CD8-positive, alpha-beta memory T cell (primary cell): ENCODE data around the gene CNPY4. TPM values are rescaled to one million over a fixed set of nuclear protein-coding genes. Genes with fewer than 3 reads are reported as not detected.

Experiments used
- CTCF ChIA-PET: fragments of 350-600 bp; sonication (Branson Sonifier 250); formaldehyde crosslinking; loops from one replicate; lab custom pipeline; 2021; ENCODE audit warnings: antibody characterized with exemption; lab: Charles Lee
- POLR2A ChIA-PET: fragments of 350-600 bp; sonication (Branson Sonifier 250); formaldehyde crosslinking; loops from one replicate; lab custom pipeline; 2021; ENCODE audit warnings: antibody characterized with exemption; lab: Charles Lee
- DNase-seq, 5 donors: peaks; one replicate each; pipeline versions ENCODE4 v3.0.0 to v3.0.0-alpha.2; 2020 to 2022; ENCODE audit warnings: mixed read lengths in 1 of 5
- H3K27ac ChIP-seq: one replicate; pipeline ENCODE4 v1.7.0; 2013; ENCODE audit warnings: low read depth, mild to moderate bottlenecking, low read length, moderate library complexity
- H3K27me3 ChIP-seq: 2 replicates; pipeline ENCODE4 v1.7.0; 2013; ENCODE audit warnings: low read length, mild to moderate bottlenecking; ENCODE audit not compliant: insufficient read depth, poor library complexity, severe bottlenecking
- H3K36me3 ChIP-seq: 2 replicates; pipeline ENCODE4 v1.7.0; 2013; ENCODE audit warnings: mild to moderate bottlenecking, low read length, moderate library complexity; ENCODE audit not compliant: insufficient read depth
- H3K4me1 ChIP-seq: 2 replicates; pipeline ENCODE4 v1.7.0; 2013; ENCODE audit warnings: mild to moderate bottlenecking, low read length, moderate library complexity; ENCODE audit not compliant: insufficient read depth
- H3K4me3 ChIP-seq: 2 replicates; pipeline ENCODE4 v1.7.0; 2013; ENCODE audit warnings: mild to moderate bottlenecking, low read length
- H3K9me3 ChIP-seq: 2 replicates; pipeline ENCODE4 v1.7.0; 2013; ENCODE audit warnings: mild to moderate bottlenecking, low read length
- H3K27ac Mint-ChIP-seq, 8 donors: one replicate each; pipeline ENCODE4 v1.8.0; 2020 to 2021; ENCODE audit warnings: mixed read lengths in 8 of 8, mild to moderate bottlenecking in 6 of 8, inconsistent platforms in 3 of 8, moderate library complexity in 3 of 8
- H3K27me3 Mint-ChIP-seq, 2 donors: one replicate each; pipeline ENCODE4 v1.8.0; 2020 to 2021; ENCODE audit warnings: mixed read lengths in 2 of 2, mild to moderate bottlenecking in 1 of 2, moderate library complexity in 1 of 2
- H3K36me3 Mint-ChIP-seq, 3 donors: one replicate each; pipeline ENCODE4 v1.8.0; 2020 to 2021; ENCODE audit warnings: mixed read lengths in 3 of 3, inconsistent platforms in 1 of 3, mild to moderate bottlenecking in 1 of 3
- H3K4me1 Mint-ChIP-seq, 3 donors: one replicate each; pipeline ENCODE4 v1.8.0; 2020 to 2021; ENCODE audit warnings: mixed read lengths in 3 of 3, inconsistent platforms in 1 of 3, mild to moderate bottlenecking in 1 of 3
- H3K4me3 Mint-ChIP-seq, 7 donors: one replicate each; pipeline ENCODE4 v1.8.0; 2020 to 2021; ENCODE audit warnings: mixed read lengths in 7 of 7, mild to moderate bottlenecking in 6 of 7, moderate library complexity in 4 of 7, inconsistent platforms in 2 of 7
- H3K9me3 Mint-ChIP-seq, 5 donors: one replicate each; pipeline ENCODE4 v1.8.0; 2020 to 2022; ENCODE audit warnings: mixed read lengths in 5 of 5, mild to moderate bottlenecking in 3 of 5, moderate library complexity in 2 of 5, inconsistent platforms in 1 of 5
- polyA plus RNA-seq: library from polyadenylated mRNA; unstranded; fragments of 300-500 nt; fragmentation: Illumina TruSeq; gene quantifications from one replicate; pipeline ENCODE4 v1.2.3, GENCODE V29; 2021
- total RNA-seq, 2 experiments: library from RNA; stranded (reverse); gene quantifications; one replicate each; pipeline ENCODE4 v1.2.3, GENCODE V29; 2021

CNPY4 gene
- total and polyA plus RNA-seq, 3 experiments from 2014 or later, result 18.9 to 24.1 (median 19.0) TPM

DNA sequence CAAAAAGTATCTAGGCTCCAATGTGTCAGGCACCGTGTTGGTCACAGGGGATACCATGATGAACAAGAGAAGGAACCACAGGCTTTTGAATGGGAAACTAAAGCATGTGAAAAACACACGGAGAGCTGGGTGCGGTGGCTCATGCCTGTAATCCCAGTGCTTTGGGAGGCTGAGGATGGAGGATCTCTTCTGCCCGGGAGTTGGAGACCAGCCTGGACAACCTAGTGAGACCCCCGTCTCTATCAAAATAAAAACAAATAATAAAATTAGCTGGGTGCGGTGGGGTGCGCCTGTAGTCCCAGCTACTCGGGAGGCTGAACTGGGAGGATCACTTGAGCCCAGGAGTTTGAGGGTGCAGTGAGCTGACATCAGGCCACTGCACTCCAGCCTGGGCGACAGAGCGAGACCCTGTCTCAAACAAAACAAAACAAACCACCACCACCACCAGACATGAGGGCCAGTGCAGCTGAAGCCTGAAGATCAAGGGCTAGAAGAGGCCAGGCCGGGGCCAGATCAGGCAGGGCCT lies 31.3 kb upstream of the CNPY4 start:
- Histone ChIP-seq H3K36me3 (peaks cover 29% of the 10 kb centered on the region), H3K4me1 (peaks cover 21% of the 10 kb centered on the region), H3K27ac (peak overlapping the region; percentile 84), H3K27me3 (no peaks in the 10 kb centered on the region), H3K4me3 (peak overlapping the region; percentile 93), H3K9me3 (no peaks in the 10 kb centered on the region)
- Mint-ChIP-seq H3K4me3 (peak overlapping the region; percentile 83 to 95 (median 90)), H3K27ac (peak overlapping the region; percentile 90 to 98 (median 94)), H3K27me3 (peaks cover 0 to 9% of the 10 kb centered on the region in 2 donors), H3K36me3 (peaks cover 9 to 38% (median 11%) of the 10 kb centered on the region in 3 donors), H3K4me1 (peaks cover 10 to 33% (median 21%) of the 10 kb centered on the region in 3 donors), H3K9me3 (no peaks in the 10 kb centered on the region)
- POLR2A ChIA-PET, result interaction anchor here (1.0 to 2.5 kb wide), 2 partner anchors 13 to 36 kb away, joined by 3 to 17 read pairs; partner anchors contain the start of genes AP4M1 and MCM7
- CTCF ChIA-PET, result interaction anchor here (1.4 to 1.6 kb wide), 3 partner anchors 9 to 175 kb away, joined by 4 to 6 read pairs (median 4); no protein-coding TSS in a partner anchor
- DNase-seq, result no peak

- peaks cover 10 to 33% (median 21%) of the 10 kb centered on the region in 3 donors for H3K4me1 Mint-ChIP-seq
- POLR2A ChIA-PET, result interaction anchor here (1.0 to 2.5 kb wide), 2 partner anchors 12 to 36 kb away, joined by 3 to 17 read pairs; partner anchors contain the start of genes AP4M1 and MCM7
- no peaks in the 10 kb centered on the region for H3K27me3 ChIP-seq
- peak within 1 kb of the TSS; percentile 83 to 95 (median 90) for H3K4me3 Mint-ChIP-seq
- peaks cover 34% of the 10 kb centered on the region for H3K36me3 ChIP-seq
- peak; percentile 82 to 90 (median 87) for DNase-seq
- H3K36me3 Mint-ChIP-seq, result peaks cover 9 to 45% (median 11%) of the 10 kb centered on the region in 3 donors
- H3K4me1 ChIP-seq, result peaks cover 21% of the 10 kb centered on the region
- H3K9me3 Mint-ChIP-seq, result no peaks in the 10 kb centered on the region
- peak within 1 kb of the TSS; percentile 93 for H3K4me3 ChIP-seq
- peaks cover 0 to 9% of the 10 kb centered on the region in 2 donors for H3K27me3 Mint-ChIP-seq
- H3K9me3 ChIP-seq, result no peaks in the 10 kb centered on the region
- CTCF ChIA-PET, result interaction anchor here (1.4 to 1.6 kb wide), 3 partner anchors 9 to 175 kb away, joined by 4 to 6 read pairs (median 4); no protein-coding TSS in a partner anchor
- H3K27ac ChIP-seq, result peak within 1 kb of the TSS; percentile 84
- peak within 1 kb of the TSS; percentile 90 to 98 (median 94) for H3K27ac Mint-ChIP-seq
These were observed 30.6 kb upstream of the CNPY4 start, which contains the start of gene COPS6 for GRCh38 chr7:100088621-100089457. TSS of gene COPS6 (plus strand) at chr7:100088969. CDS start at chr7:100088991, 22 bp downstream.

DNA sequence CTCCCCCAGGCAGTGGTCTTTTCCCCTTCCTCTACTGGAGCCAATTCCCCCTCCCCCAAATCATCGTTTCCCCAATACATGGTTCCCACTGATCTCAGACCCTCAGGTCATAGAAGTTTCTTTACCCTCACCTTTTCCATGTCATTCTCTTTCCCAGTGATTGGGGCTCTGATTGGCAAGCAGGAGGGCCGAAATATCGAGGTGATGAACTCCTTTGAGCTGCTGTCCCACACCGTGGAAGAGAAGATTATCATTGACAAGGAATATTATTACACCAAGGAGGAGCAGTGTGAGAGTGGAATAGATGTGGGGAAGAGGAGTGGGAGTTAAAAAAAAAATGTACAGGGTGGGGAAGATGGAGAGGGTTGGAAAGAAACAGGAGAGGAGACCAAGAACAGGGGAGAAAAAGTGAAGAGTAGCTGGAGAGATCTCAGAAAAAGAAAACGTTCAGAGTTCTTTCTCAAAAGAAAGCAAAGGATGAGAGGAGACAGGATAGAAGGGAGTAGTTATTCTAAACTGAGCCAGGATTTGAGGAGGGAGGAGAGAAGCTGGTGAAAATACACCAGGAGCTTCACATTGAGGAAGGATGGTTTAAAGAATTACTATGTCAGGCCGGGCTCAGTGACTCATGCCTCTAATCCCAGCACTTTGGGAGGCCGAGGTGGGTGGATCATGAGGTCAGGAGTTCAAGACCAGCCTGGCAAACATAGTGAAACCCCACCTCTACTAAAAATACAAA lies 29.8 kb upstream of the CNPY4 start:
- Mint-ChIP-seq H3K27me3 (peaks cover 0 to 9% of the 10 kb centered on the region in 2 donors), H3K36me3 (peaks cover 9 to 53% (median 11%) of the 10 kb centered on the region in 3 donors), H3K27ac (peak overlapping the region; percentile 75 to 98 (median 94)), H3K4me1 (peaks cover 10 to 33% (median 21%) of the 10 kb centered on the region in 3 donors), H3K4me3 (peak overlapping the region; percentile 83 to 95 (median 90)), H3K9me3 (no peaks in the 10 kb centered on the region)
- Histone ChIP-seq H3K9me3 (no peaks in the 10 kb centered on the region), H3K4me1 (peaks cover 21% of the 10 kb centered on the region), H3K27ac (peak overlapping the region; percentile 84), H3K4me3 (peak overlapping the region; percentile 93), H3K27me3 (no peaks in the 10 kb centered on the region), H3K36me3 (peaks cover 42% of the 10 kb centered on the region)
- ChIA-PET CTCF (interaction anchor here (1.4 kb wide), 1 partner anchor 43 kb away, joined by 4 read pairs; no protein-coding TSS in a partner anchor), POLR2A (interaction anchor here (1.9 to 2.5 kb wide), 2 partner anchors 11 kb away, joined by 7 to 17 read pairs; partner anchors contain the start of genes AP4M1 and MCM7)
- DNase-seq, result no peak

GRCh38 chr7:100090527-100091410 lies 28.7 kb upstream of the CNPY4 start:
- DNase-seq, result no peak
- H3K36me3 Mint-ChIP-seq, result peaks cover 9 to 64% (median 13%) of the 10 kb centered on the region in 3 donors

GRCh38 chr7:100091411-100092181 lies 27.8 kb upstream of the CNPY4 start:
- POLR2A ChIA-PET, result interaction anchor here (0.7 to 1.9 kb wide), 2 partner anchors 9 to 429 kb away, joined by 3 to 7 read pairs; partner anchors contain the start of genes AP4M1 and MCM7
- Histone ChIP-seq H3K36me3 (peaks cover 59% of the 10 kb centered on the region), H3K27me3 (no peaks in the 10 kb centered on the region), H3K27ac (no peak overlapping the region), H3K9me3 (no peaks in the 10 kb centered on the region), H3K4me3 (no peak overlapping the region), H3K4me1 (peaks cover 21% of the 10 kb centered on the region)
- Mint-ChIP-seq H3K4me1 (peaks cover 10 to 40% (median 21%) of the 10 kb centered on the region in 3 donors), H3K4me3 (peak overlapping the region in 4 of 7 donors; percentile 15 to 92 (median 32)), H3K27ac (peak overlapping the region in 6 of 8 donors; percentile 16 to 93 (median 56)), H3K9me3 (no peaks in the 10 kb centered on the region), H3K36me3 (peaks cover 9 to 73% (median 13%) of the 10 kb centered on the region in 3 donors), H3K27me3 (peaks cover 0 to 9% of the 10 kb centered on the region in 2 donors)
- no peak for DNase-seq
- CTCF ChIA-PET, result interaction anchor here (1.2 kb wide), 2 partner anchors 9 kb away, joined by 4 to 6 read pairs; partner anchors contain the start of genes AP4M1 and MCM7

More at GRCh38 chr7:100090527-100091410, 28.7 kb upstream of the CNPY4 start:
- Mint-ChIP-seq H3K4me1 (peaks cover 10 to 35% (median 21%) of the 10 kb centered on the region in 3 donors), H3K27ac (peak overlapping the region in 6 of 8 donors; percentile 10 to 94 (median 63)), H3K4me3 (peak overlapping the region in 6 of 7 donors; percentile 18 to 92 (median 74)), H3K9me3 (no peaks in the 10 kb centered on the region), H3K27me3 (peaks cover 0 to 9% of the 10 kb centered on the region in 2 donors)
- ChIA-PET CTCF (no interaction called here), POLR2A (interaction anchor here (0.5 to 1.9 kb wide), 3 partner anchors 8 to 429 kb away, joined by 3 to 7 read pairs (median 3); partner anchors contain the start of genes AP4M1 and MCM7)
- no peak overlapping the region for H3K27ac ChIP-seq
- no peaks in the 10 kb centered on the region for H3K9me3 ChIP-seq
- peaks cover 52% of the 10 kb centered on the region for H3K36me3 ChIP-seq
- peaks cover 21% of the 10 kb centered on the region for H3K4me1 ChIP-seq
- no peak overlapping the region for H3K4me3 ChIP-seq
- H3K27me3 ChIP-seq, result no peaks in the 10 kb centered on the region

DNA sequence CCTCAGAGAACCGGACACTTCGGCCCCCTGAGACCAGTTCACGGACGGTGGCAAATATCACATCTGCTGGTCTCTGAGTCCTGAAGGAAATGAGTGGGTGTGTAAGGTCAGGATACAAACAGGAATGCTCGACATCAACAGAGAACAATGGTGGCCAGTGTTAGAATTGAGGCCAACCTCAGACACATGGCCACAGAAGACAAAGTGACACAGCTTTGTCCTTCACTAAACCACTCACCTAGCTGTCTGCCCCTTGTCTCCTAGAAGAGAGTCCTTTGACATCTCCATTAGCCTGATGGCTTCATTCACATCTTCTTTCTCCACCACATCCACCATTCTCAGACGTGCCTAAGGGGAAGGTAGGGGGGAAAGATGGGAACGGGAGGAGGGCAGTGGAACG lies 26.4 kb upstream of the CNPY4 start:
- Histone ChIP-seq H3K36me3 (peaks cover 70% of the 10 kb centered on the region), H3K9me3 (no peaks in the 10 kb centered on the region), H3K27me3 (no peaks in the 10 kb centered on the region), H3K4me1 (peaks cover 16% of the 10 kb centered on the region), H3K4me3 (no peak overlapping the region), H3K27ac (no peak overlapping the region)
- Mint-ChIP-seq H3K9me3 (no peaks in the 10 kb centered on the region), H3K27me3 (peaks cover 0 to 9% of the 10 kb centered on the region in 2 donors), H3K4me1 (peaks cover 12 to 42% (median 28%) of the 10 kb centered on the region in 3 donors), H3K36me3 (peaks cover 15 to 86% (median 19%) of the 10 kb centered on the region in 3 donors), H3K4me3 (peak overlapping the region in 1 of 7 donors; percentile 53), H3K27ac (peak overlapping the region in 1 of 8 donors; percentile 93)
- ChIA-PET CTCF (interaction anchor here (1.2 kb wide), 1 partner anchor 11 kb away, joined by 6 read pairs; no protein-coding TSS in a partner anchor), POLR2A (no interaction called here)
- DNase-seq, result no peak
